Adipose tissue (tissue), 3 donors: ENCODE data around the gene HMG20B. TPM values are rescaled to one million over a fixed set of nuclear protein-coding genes. Genes with fewer than 3 reads are reported as not detected.

Experiments used
- H3K27ac ChIP-seq: one replicate; pipeline ENCODE4 v1.5.1; 2013; ENCODE audit warnings: low read depth, low read length
- WGBS, 3 donors: extraction: QIAGEN DNeasy Blood & Tissue Kit; methylation state at CpG; one replicate each; pipeline ENCODE4 v1.1.7; 2013; 5-methylcytosine and 5-hydroxymethylcytosine counted together
- polyA plus RNA-seq, 3 donors: library from polyadenylated mRNA; stranded (reverse); fragments of 200-250 nt; gene quantifications; one replicate each; pipeline ENCODE4 v1.2.3, GENCODE V29; 2013
- donor health status: healthy with polysubstance abuse.
- donor health status: Bipolar disorder and iron deficiency.
- donor health status: healthy.

HMG20B gene
- polyA plus RNA-seq, 3 donors, result 38.6 to 73.8 (median 65.1) TPM

DNA sequence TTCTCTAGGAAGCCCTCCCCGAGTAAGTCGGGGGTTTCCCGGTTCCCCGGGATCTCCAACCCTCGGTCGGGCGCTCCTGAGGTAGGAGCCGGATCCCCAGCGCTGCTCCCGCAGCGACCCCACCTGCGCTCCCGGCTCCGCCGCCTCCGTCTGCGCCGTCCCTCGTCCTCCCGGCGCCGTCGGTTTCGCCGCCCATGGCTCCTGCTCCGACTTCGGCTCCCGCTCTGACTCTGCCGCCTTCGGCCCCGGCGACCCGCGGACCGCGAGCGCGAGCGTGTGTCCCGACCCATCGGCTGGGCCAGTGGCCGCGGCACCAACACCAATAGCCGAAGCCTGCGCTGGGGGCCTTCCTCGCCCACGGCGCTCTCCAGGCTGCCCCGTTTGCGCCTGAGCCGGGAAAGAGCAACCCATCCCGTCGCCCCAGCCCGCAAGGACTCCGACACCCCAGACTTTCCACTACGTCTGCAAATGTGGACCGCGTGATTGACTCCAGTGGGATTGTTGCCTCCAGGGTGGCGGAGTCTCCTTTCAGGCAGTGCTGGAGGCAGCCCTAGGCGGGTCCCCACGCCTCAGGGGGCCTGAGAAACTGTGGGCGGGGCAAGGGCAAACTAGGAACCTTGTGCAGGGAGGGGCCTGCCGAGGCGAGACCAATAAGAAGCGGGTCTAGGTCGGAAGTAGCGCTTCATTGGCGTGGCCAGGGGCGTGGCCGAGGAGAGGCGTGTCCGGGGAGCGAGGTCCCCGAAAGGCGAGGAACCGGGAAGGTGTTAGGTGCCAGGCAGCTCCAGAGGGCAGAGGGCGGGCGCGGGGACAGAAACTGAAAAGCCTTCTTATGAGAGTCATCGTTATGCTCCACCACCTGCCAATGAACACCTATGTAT, 54.0 kb downstream of the HMG20B start, which contains the start of gene CACTIN:
Gene CACTIN, minus strand, starts transcription at position 318 of the 878 bp plus-strand sequence. Its CDS starts 28 bp downstream, at position 290.
- WGBS, 3 donors, result 0 to 1% (median 0%) methylated on average over 77 to 80 of the region's 80 CpGs
- peak within 1 kb of the TSS; percentile 94 for H3K27ac ChIP-seq

DNA sequence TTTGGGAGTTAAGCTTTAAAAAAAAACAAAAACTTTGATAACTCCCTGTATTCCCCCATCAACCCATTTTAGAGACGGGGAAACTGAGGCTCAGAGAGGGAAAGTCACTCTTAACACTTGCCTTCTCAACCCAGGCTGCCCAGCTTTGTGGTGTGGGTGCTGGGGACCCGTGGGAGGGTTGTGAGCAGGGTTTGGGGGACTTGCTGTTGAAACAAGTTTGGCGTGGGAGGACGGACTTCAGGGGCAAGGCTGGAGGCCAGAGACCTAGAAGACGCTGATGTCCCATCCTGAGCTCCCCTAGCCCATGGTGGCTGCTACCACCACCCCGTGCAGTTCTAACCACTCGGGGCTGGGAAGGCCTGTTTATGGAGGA, 54.6 kb downstream of the HMG20B start:
- no peak overlapping the region for H3K27ac ChIP-seq

More for the DNA sequence above, 54.6 kb downstream of the HMG20B start:
- WGBS, 3 donors, result 58 to 62% (median 60%) methylated on average over 7 of the region's 7 CpGs

Other genes with a start within 250 kb of the HMG20B start
- 10 to 100 TPM; 57.8 to 87.3 (median 81.7) TPM for gene NFIC, start 206.4 kb upstream of the HMG20B start, polyA plus RNA-seq
- gene SMIM24, start 92.4 kb upstream of the HMG20B start, polyA plus RNA-seq, result 10 to 100 TPM in 1 of 3 donors, 1 to 10 TPM in 2; 1.2 to 18.6 (median 1.9) TPM
- gene SMIM44, start 89.5 kb upstream of the HMG20B start, polyA plus RNA-seq, result not detected
- 10 to 100 TPM in 2 of 3 donors, 1 to 10 TPM in 1; 7.8 to 16.3 (median 11.6) TPM for gene DOHH, start 72.3 kb upstream of the HMG20B start, polyA plus RNA-seq
- gene FZR1, start 66.6 kb upstream of the HMG20B start, polyA plus RNA-seq, result 10 to 100 TPM; 13.3 to 15.6 (median 14.4) TPM
- under 1 TPM in 2 of 3 donors, not detected in 1; 0.13 to 0.84 TPM for gene TEKTIP1, start 33.8 kb upstream of the HMG20B start, polyA plus RNA-seq
- 10 to 100 TPM; 26.3 to 32.9 (median 31.8) TPM for gene MFSD12, start 15.4 kb upstream of the HMG20B start, polyA plus RNA-seq
- 1 to 10 TPM in 2 of 3 donors, under 1 TPM in 1; 0.33 to 1.7 (median 1.5) TPM for gene GIPC3, start 12.5 kb downstream of the HMG20B start, polyA plus RNA-seq
- gene TBXA2R, start 33.9 kb downstream of the HMG20B start, polyA plus RNA-seq, result 1 to 10 TPM in 2 of 3 donors, under 1 TPM in 1; 0.56 to 3.7 (median 3.6) TPM
- 10 to 100 TPM; 11.6 to 16.5 (median 12.1) TPM for gene CACTIN, start 53.8 kb downstream of the HMG20B start, polyA plus RNA-seq
- 10 to 100 TPM in 2 of 3 donors, 1 to 10 TPM in 1; 8.7 to 18.7 (median 18.0) TPM for gene PIP5K1C, start 127.5 kb downstream of the HMG20B start, polyA plus RNA-seq
- gene TJP3, start 135.4 kb downstream of the HMG20B start, polyA plus RNA-seq, result 1 to 10 TPM in 2 of 3 donors, under 1 TPM in 1; 0.45 to 7.4 (median 4.2) TPM
- 10 to 100 TPM in 2 of 3 donors, 1 to 10 TPM in 1; 9.1 to 14.7 (median 10.3) TPM for gene APBA3, start 188.7 kb downstream of the HMG20B start, polyA plus RNA-seq
- gene MRPL54, start 189.7 kb downstream of the HMG20B start, polyA plus RNA-seq, result 100 to 1,000 TPM in 2 of 3 donors, 10 to 100 TPM in 1; 89.4 to 128 (median 114) TPM
- gene RAX2, start 199.3 kb downstream of the HMG20B start, polyA plus RNA-seq, result not detected
- 1 to 10 TPM in 2 of 3 donors, under 1 TPM in 1; 1.00 to 2.6 (median 2.0) TPM for gene MATK, start 213.4 kb downstream of the HMG20B start, polyA plus RNA-seq